AG04449 (cell line): ENCODE data around the gene NTM.
A peak's percentile ranks its signal among the peaks of the same experiment; 100 is the strongest.

Experiments used
- CTCF ChIA-PET: fragments of 350-600 bp; formaldehyde crosslinking; extraction: SDS; loops from one replicate; lab custom pipeline; 2021; ENCODE audit warnings: antibody characterized with exemption; lab: Yijun Ruan, JAX
- POLR2A ChIA-PET: fragments of 400-600, 350-600 bp; formaldehyde crosslinking; extraction: SDS; loops from one replicate; lab custom pipeline; 2020; ENCODE audit warnings: antibody characterized with exemption, inconsistent platforms; lab: Yijun Ruan, JAX
- DNase-seq: peaks from one replicate; pipeline ENCODE4 v3.0.0-alpha.2; 2010; ENCODE audit warnings: low read depth, low spot score
- H3K4me3 ChIP-seq: 2 replicates; pipeline ENCODE4 v1.5.1; 2011; ENCODE audit warnings: low read depth, mild to moderate bottlenecking, control low read depth, low read length
- TF ChIP-seq, protein P1 (sequence below): IDR thresholded peaks from one replicate; pipeline ENCODE4 v1.5.1; 2011; ENCODE audit warnings: mild to moderate bottlenecking, moderate library complexity, low read length, control low read depth, inconsistent platforms; ENCODE audit not compliant: insufficient read depth; ENCODE audit errors: missing control alignments

The NTM gene

DNA sequence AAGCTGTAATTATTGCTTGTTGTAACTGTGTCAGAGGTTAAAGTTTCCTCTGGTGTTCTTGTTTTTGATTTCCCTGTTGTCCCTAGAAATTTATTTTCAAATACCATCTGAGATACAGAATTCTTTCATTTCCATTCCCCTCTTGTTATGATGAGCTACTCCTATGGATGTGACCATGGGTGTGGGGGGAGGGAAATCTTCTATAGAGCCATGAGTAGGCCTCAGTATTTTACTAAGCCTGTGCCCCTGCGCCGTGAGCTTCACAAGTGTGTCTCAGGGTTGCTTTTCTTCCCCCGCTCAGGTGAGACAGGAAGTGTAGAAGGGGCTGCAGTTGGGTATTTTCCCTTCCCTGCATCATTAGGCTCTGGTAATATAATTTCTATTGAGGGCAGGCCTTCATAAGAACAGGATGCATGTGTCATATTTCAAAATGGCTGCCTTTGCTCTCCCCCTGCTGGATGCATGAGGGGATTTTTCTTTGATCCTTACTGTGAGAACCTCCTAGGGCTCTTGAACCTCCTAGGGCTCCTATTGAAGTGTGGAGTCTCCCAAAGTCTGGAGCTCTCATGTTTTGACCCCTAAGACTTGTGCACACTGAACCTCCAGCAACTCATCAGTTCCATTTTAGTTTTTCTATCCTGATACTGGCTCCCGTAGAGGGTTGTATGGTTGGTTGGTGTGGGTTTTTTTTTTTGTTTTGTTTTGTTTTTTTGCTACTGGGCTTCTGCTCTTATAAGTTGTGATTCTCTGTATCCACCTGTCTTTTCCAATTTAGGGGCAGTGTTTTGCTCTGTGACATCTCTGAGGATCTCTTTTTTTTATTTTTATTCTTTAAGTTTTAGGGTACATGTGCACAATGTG is 658.2 kb downstream of the NTM start:
- POLR2A ChIA-PET = interaction anchor here (1.0 kb wide), 1 partner anchor 43 kb away, joined by 3 read pairs; no protein-coding TSS in a partner anchor
- H3K4me3 ChIP-seq = no peak overlapping the region
- CTCF ChIA-PET = interaction anchor here (0.5 to 3.6 kb wide), 38 partner anchors 8 to 1147 kb away, joined by 3 to 69 read pairs (median 4); no protein-coding TSS in a partner anchor
- TF ChIP-seq, protein P1, sequence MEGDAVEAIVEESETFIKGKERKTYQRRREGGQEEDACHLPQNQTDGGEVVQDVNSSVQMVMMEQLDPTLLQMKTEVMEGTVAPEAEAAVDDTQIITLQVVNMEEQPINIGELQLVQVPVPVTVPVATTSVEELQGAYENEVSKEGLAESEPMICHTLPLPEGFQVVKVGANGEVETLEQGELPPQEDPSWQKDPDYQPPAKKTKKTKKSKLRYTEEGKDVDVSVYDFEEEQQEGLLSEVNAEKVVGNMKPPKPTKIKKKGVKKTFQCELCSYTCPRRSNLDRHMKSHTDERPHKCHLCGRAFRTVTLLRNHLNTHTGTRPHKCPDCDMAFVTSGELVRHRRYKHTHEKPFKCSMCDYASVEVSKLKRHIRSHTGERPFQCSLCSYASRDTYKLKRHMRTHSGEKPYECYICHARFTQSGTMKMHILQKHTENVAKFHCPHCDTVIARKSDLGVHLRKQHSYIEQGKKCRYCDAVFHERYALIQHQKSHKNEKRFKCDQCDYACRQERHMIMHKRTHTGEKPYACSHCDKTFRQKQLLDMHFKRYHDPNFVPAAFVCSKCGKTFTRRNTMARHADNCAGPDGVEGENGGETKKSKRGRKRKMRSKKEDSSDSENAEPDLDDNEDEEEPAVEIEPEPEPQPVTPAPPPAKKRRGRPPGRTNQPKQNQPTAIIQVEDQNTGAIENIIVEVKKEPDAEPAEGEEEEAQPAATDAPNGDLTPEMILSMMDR = peak; percentile 61
- DNase-seq = no peak

DNA sequence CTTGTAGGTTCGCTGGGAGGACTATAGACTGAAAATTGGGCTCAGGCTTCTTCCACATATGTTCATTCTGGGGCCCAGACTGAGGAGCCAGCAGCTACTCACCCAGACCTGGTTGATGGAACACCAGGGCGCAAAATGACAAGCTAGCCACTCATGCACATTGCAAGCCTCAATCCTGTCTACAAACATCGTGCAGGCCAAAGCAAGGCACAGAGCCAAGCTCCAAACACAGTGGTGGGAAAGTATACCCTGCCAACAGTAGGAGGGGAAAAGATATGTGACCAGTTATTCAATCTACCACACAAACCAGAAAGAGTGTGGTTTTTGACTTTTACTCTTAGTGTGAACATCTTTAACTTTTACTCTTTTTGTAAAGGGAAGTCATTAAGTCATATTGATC is 660.5 kb downstream of the NTM start:
- no peak overlapping the region for H3K4me3 ChIP-seq
- TF ChIP-seq, protein P1 = no peak
- POLR2A ChIA-PET = no interaction called here
- CTCF ChIA-PET = interaction anchor here (1.4 to 3.6 kb wide), 4 partner anchors 14 to 342 kb away, joined by 3 to 69 read pairs (median 30); no protein-coding TSS in a partner anchor
- DNase-seq = no peak

DNA sequence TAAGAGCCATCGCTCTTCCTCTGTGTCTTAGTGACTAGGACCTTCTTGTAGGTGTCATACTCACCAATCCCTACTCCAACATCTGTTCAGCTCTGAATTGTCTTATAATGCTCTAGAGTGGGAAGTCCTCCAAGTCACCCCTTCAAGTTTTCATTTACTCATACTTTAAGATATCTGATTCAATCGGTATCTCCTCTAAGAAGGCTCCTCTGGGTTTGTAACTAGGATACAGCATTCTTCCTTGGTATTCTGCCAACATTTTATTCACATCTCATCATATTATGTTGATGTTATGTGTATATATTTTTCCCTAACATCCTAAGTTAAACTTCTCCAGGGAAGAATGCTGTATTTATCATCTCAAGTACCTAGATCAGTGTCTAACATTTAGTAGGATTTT is 662.1 kb downstream of the NTM start:
- CTCF ChIA-PET = interaction anchor here (1.0 to 1.5 kb wide), 9 partner anchors 10 to 347 kb away, joined by 3 to 7 read pairs (median 3); no protein-coding TSS in a partner anchor
- DNase-seq = peak; percentile 74
- POLR2A ChIA-PET = no interaction called here
- TF ChIP-seq, protein P1 = no peak
- H3K4me3 ChIP-seq = no peak overlapping the region

DNA sequence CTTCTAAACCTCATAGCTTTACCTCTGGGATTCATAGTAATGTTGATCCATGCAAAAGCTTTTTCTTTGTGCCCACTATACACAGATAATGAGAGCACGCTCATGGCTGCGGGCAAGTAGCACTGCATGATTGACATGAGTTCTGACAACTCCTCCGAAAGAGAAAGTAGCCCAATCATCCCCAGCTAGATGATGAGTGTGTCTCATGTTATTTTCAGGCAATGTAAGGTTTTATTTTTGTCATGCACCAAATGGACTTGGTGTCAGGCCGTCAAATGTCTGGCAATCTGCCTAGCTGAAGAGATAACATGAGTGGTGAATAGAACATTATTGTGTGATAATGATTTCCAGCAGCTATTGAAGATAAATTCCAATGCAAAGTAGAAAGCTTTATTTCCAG is 662.6 kb downstream of the NTM start:
- TF ChIP-seq, protein P1 = no peak
- CTCF ChIA-PET = interaction anchor here (1.0 to 1.5 kb wide), 9 partner anchors 9 to 347 kb away, joined by 3 to 7 read pairs (median 3); no protein-coding TSS in a partner anchor
- DNase-seq = no peak
- no peak overlapping the region for H3K4me3 ChIP-seq
- POLR2A ChIA-PET = interaction anchor here (0.6 kb wide), 1 partner anchor 32 kb away, joined by 3 read pairs; no protein-coding TSS in a partner anchor

DNA sequence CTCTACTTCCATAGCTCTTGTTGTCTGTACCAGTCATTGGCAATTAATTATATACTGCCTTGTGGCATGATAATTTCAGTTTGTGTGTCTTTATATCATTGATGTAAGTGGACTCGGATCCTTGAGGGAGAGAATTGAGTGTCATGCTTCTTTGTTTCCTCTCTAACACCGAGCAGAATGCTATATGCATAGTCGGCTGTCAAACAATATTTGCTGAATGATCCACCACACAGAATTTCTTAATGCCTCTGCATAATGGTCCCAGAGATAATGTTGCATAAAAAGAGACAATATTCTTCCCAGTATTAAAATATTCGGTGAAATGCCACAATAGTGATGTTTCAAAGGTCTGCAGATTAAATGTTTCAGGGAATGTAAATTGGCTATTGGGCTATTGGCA is 664.8 kb downstream of the NTM start:
- ChIA-PET POLR2A (no interaction called here), CTCF (interaction anchor here (0.6 to 1.3 kb wide), 2 partner anchors 92 to 288 kb away, joined by 3 to 5 read pairs; no protein-coding TSS in a partner anchor)
- TF ChIP-seq, protein P1 = no peak
- no peak for DNase-seq
- no peak overlapping the region for H3K4me3 ChIP-seq

DNA sequence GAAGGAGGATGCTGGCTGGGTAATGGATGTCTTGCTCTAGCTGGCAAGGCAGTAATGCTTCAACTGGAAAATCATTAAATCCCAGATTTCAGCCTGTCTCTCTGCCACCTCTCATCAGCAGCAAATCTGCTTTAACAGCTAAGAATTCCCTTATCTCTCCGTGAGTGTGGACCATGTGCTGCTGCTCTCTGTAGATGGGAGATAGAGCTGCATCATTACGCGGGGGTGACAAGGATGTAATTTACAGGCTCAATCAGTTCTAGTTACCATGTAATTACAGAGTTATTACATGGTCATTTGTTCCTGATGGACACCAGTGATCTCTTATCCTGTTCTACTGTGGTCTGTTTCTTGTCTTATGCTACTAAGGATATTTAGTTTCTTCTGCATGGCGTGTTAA is 665.4 kb downstream of the NTM start:
- POLR2A ChIA-PET = no interaction called here
- H3K4me3 ChIP-seq = no peak overlapping the region
- TF ChIP-seq, protein P1 = no peak
- CTCF ChIA-PET = interaction anchor here (2.3 kb wide), 1 partner anchor 168 kb away, joined by 6 read pairs; no protein-coding TSS in a partner anchor
- DNase-seq = no peak
